Spleen (tissue), 7 donors: ENCODE results near the gene CGREF1.

Experiments used
- POLR2A ChIP-seq, 3 donors: fragments of 450-650 bp; IDR thresholded peaks; one replicate each; pipeline ENCODE4 v1.5.1; 2017; ENCODE audit warnings: antibody characterized with exemption in 3 of 3, mild to moderate bottlenecking in 1 of 3
- POLR2AphosphoS5 ChIP-seq, 3 donors: sonication (generic); formaldehyde crosslinking; IDR thresholded peaks; one replicate each; pipeline ENCODE4 v1.5.1; 2017; ENCODE audit warnings: antibody characterized with exemption in 3 of 3
- TF ChIP-seq, protein P1 (sequence below), 11 experiments: fragments of 200-600 bp in 7 of 11; fragments of 450-650 bp in 4 of 11; sonication (generic) in 4 of 11; IDR thresholded peaks in 8 of 11; conservative IDR thresholded peaks in 3 of 11; 1 replicate in 7 of 11; 2 replicates in 4 of 11; pipeline versions ENCODE4 v1.4.0 to v1.8.0; 2016 to 2021; ENCODE audit warnings: antibody characterized with exemption in 11 of 11, inconsistent platforms in 4 of 11, mild to moderate bottlenecking in 1 of 11
- donor health status: DM: no; HTN: no; CAD: no; lungs with moderate emphysema.
- donor health status: DM: no; HTN: no; CAD: no.
- donor health status: DM: no; HTN: no; CAD: no.

- TF ChIP-seq, protein P1, sequence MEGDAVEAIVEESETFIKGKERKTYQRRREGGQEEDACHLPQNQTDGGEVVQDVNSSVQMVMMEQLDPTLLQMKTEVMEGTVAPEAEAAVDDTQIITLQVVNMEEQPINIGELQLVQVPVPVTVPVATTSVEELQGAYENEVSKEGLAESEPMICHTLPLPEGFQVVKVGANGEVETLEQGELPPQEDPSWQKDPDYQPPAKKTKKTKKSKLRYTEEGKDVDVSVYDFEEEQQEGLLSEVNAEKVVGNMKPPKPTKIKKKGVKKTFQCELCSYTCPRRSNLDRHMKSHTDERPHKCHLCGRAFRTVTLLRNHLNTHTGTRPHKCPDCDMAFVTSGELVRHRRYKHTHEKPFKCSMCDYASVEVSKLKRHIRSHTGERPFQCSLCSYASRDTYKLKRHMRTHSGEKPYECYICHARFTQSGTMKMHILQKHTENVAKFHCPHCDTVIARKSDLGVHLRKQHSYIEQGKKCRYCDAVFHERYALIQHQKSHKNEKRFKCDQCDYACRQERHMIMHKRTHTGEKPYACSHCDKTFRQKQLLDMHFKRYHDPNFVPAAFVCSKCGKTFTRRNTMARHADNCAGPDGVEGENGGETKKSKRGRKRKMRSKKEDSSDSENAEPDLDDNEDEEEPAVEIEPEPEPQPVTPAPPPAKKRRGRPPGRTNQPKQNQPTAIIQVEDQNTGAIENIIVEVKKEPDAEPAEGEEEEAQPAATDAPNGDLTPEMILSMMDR (IDR thresholded peaks at IDR 0.05 in 8 of 11, conservative IDR thresholded peaks at IDR 0.05 in 3 of 11), result no peak
- TF ChIP-seq POLR2A (IDR thresholded peaks at IDR 0.05) (no peak), POLR2AphosphoS5 (IDR thresholded peaks at IDR 0.05) (no peak)
These were observed 30.3 kb downstream of the CGREF1 start for GRCh38 chr2:27088634-27089033.
